B cell (primary cell): ENCODE measurements around the gene CHD2. TPM values are rescaled to one million over a fixed set of nuclear protein-coding genes. Genes with fewer than 3 reads are reported as not detected.

Experiments
- ATAC-seq: fragments of 200-7000 bp; cut with Tn5 transposase; one replicate; pipeline ENCODE4 v1.10.0; 2021; ENCODE audit warnings: low read depth, mild to moderate bottlenecking, moderate number of reproducible peaks, moderate library complexity
- CTCF ChIA-PET: fragments of 350-600 bp; sonication (Branson Sonifier 250); formaldehyde crosslinking; loops from one replicate; lab custom pipeline; 2021; ENCODE audit warnings: antibody characterized with exemption, inconsistent platforms; lab: Charles Lee
- POLR2A ChIA-PET: fragments of 350-600 bp; sonication (Branson Sonifier 250); formaldehyde crosslinking; loops from one replicate; lab custom pipeline; 2021; ENCODE audit warnings: antibody characterized with exemption; lab: Charles Lee
- DNase-seq: peaks from one replicate; pipeline ENCODE4 v3.0.0; 2013
- H2AFZ ChIP-seq: 2 replicates; pipeline ENCODE4 v1.6.1; 2012; ENCODE audit warnings: mild to moderate bottlenecking, low read depth, low read length; ENCODE audit not compliant: insufficient read depth, poor library complexity, severe bottlenecking
- H3K27ac ChIP-seq, 2 donors: 1 replicate in 1 of 2; 2 replicates in 1 of 2; pipeline ENCODE4 v1.5.1; 2012 to 2013; ENCODE audit warnings: low read length in 2 of 2, mild to moderate bottlenecking in 2 of 2, moderate library complexity in 1 of 2
- H3K27me3 ChIP-seq, 4 experiments: fragments of 200-600 bp in 1 of 4; sonication (generic) in 1 of 4; replicated peaks in 1 of 4; 1 replicate in 2 of 4; 2 replicates in 2 of 4; pipeline versions ENCODE4 v1.6.1 to v1.7.0; 2013 to 2016; ENCODE audit warnings: low read length in 3 of 4, mild to moderate bottlenecking in 2 of 4, mixed read lengths in 1 of 4, moderate library complexity in 1 of 4; ENCODE audit not compliant: insufficient read depth in 4 of 4, control insufficient read depth in 3 of 4; ENCODE audit errors: control extremely low read depth in 1 of 4
- H3K36me3 ChIP-seq, 2 experiments: replicated peaks in 1 of 2; 1 replicate in 1 of 2; 2 replicates in 1 of 2; pipeline versions ENCODE4 v1.6.1 to v1.7.1; 2013; ENCODE audit warnings: low read length in 1 of 2; ENCODE audit not compliant: insufficient read depth in 2 of 2, control insufficient read depth in 1 of 2; ENCODE audit errors: control extremely low read depth in 1 of 2, extremely low read depth in 1 of 2
- H3K4me1 ChIP-seq, 2 donors: fragments of 200-600 bp in 1 of 2; sonication (generic) in 1 of 2; 1 replicate in 1 of 2; 2 replicates in 1 of 2; pipeline versions ENCODE4 v1.5.1 to v1.6.1; 2013 to 2017; ENCODE audit warnings: low read length in 2 of 2; ENCODE audit not compliant: control insufficient read depth in 2 of 2, insufficient read depth in 2 of 2
- H3K4me2 ChIP-seq: replicated peaks from 2 replicates; pipeline ENCODE3; 2012; ENCODE audit warnings: mild to moderate bottlenecking, low read depth, low read length; ENCODE audit not compliant: poor library complexity, severe bottlenecking
- H3K4me3 ChIP-seq, 5 experiments: fragments of 200-600 bp in 1 of 5; sonication (generic) in 1 of 5; 1 replicate in 3 of 5; 2 replicates in 2 of 5; pipeline versions ENCODE4 v1.5.1 to v1.7.0; 2011 to 2016; ENCODE audit warnings: low read length in 4 of 5, mild to moderate bottlenecking in 4 of 5, low read depth in 2 of 5, control low read depth in 1 of 5, moderate library complexity in 1 of 5; ENCODE audit not compliant: insufficient read depth in 1 of 5; ENCODE audit errors: control extremely low read depth in 1 of 5, extremely low read depth in 1 of 5
- H3K79me2 ChIP-seq: fragments of 200-600 bp; sonication (generic); one replicate; pipeline ENCODE4 v1.6.0; 2016; ENCODE audit warnings: low read length; ENCODE audit not compliant: control insufficient read depth, insufficient read depth
- H3K9ac ChIP-seq: fragments of 200-600 bp; sonication (generic); 2 replicates; pipeline ENCODE4 v1.6.1; 2017; ENCODE audit warnings: mild to moderate bottlenecking, low read length, moderate library complexity
- H3K9me3 ChIP-seq, 3 donors: one replicate each; pipeline versions ENCODE4 v1.6.1 to v1.7.1; 2013; ENCODE audit warnings: low read length in 2 of 3; ENCODE audit not compliant: control insufficient read depth in 2 of 3, insufficient read depth in 1 of 3; ENCODE audit errors: control extremely low read depth in 1 of 3
- H4K20me1 ChIP-seq: 2 replicates; pipeline ENCODE4 v1.6.0; 2012; ENCODE audit warnings: mild to moderate bottlenecking, low read length; ENCODE audit not compliant: insufficient read depth, control insufficient read depth, poor library complexity, severe bottlenecking
- H3K27ac Mint-ChIP-seq: one replicate; pipeline ENCODE4 v1.8.0; 2021; ENCODE audit warnings: mixed read lengths
- H3K27me3 Mint-ChIP-seq: one replicate; pipeline ENCODE4 v1.8.0; 2021; ENCODE audit warnings: mixed read lengths
- H3K4me1 Mint-ChIP-seq: one replicate; pipeline ENCODE4 v1.8.0; 2021; ENCODE audit warnings: mixed read lengths
- H3K4me3 Mint-ChIP-seq: one replicate; pipeline ENCODE4 v1.8.0; 2021; ENCODE audit warnings: mixed read lengths
- H3K9me3 Mint-ChIP-seq: one replicate; pipeline ENCODE4 v1.8.0; 2022; ENCODE audit warnings: mixed read lengths; ENCODE audit not compliant: insufficient read depth
- CTCF ChIP-seq: fragments of 200-600 bp; IDR thresholded peaks from one replicate; pipeline ENCODE4 v1.8.0; 2022; ENCODE audit warnings: antibody characterized with exemption, mild to moderate bottlenecking
- EZH2 ChIP-seq: IDR thresholded peaks from 2 replicates; pipeline ENCODE4 v1.6.1; 2012; ENCODE audit warnings: borderline replicate concordance, low read depth, mild to moderate bottlenecking, moderate library complexity, low read length; ENCODE audit not compliant: insufficient read depth, poor library complexity, severe bottlenecking
- WGBS: methylation state at CpG from one replicate; pipeline ENCODE4 v1.1.5; 2013; ENCODE audit warnings: missing lambda C conversion rate; ENCODE audit not compliant: insufficient coverage; 5-methylcytosine and 5-hydroxymethylcytosine counted together
- intact Hi-C: fragments of 100-400 bp; cut with micrococcal nuclease; formaldehyde crosslinking; loops from one replicate; pipeline ENCODE4 v1.10.0; 2022
- polyA plus RNA-seq: library from polyadenylated mRNA; depleted of rRNA; stranded (reverse); fragments of >200 nt; gene quantifications from 2 replicates; pipeline ENCODE4 v1.2.3, GENCODE V29; 2012
- total RNA-seq, 2 donors: library from RNA; stranded (reverse); fragments of 120-200 nt in 1 of 2; gene quantifications; 1 replicate in 1 of 2; 2 replicates in 1 of 2; pipeline versions ENCODE4 v1.2.3 to v1.2.4, GENCODE V29; 2013 to 2022

Gene CHD2
- total and polyA plus RNA-seq, 2 donors (not counting 1 experiment from before 2014, with no cell fraction given), result 86.9 to 353 TPM

- no peaks in the 10 kb centered on the region for H3K9me3 Mint-ChIP-seq
- no peak for TF ChIP-seq CTCF
- TF ChIP-seq EZH2, result no peak
- no peaks in the 10 kb centered on the region for H3K9me3 ChIP-seq
- H3K4me1 ChIP-seq, result peaks cover 64 to 70% of the 10 kb centered on the region in 2 donors
- H3K4me3 Mint-ChIP-seq, result peak overlapping the region; percentile 92
- H2AFZ ChIP-seq, result no peak overlapping the region
- no CpG with 5 or more reads among the region's 3 CpGs for WGBS
- peaks cover 0 to 20% of the 10 kb centered on the region in 2 experiments for H3K36me3 ChIP-seq
- ChIA-PET POLR2A (interaction anchor here (0.7 to 11.6 kb wide), 7 partner anchors 9 to 97 kb away, joined by 3 to 164 read pairs (median 6); no protein-coding TSS in a partner anchor), CTCF (interaction anchor here (1.0 to 10.3 kb wide), 5 partner anchors 11 to 108 kb away, joined by 3 to 146 read pairs (median 21); no protein-coding TSS in a partner anchor)
- intact Hi-C loops, result loop anchor here (1.0 kb wide), 1 partner anchor 8 kb away; no protein-coding TSS in a partner anchor
- H3K4me2 ChIP-seq, result peak overlapping the region; percentile 86
- H3K27me3 Mint-ChIP-seq, result no peaks in the 10 kb centered on the region
- H3K79me2 ChIP-seq, result peaks cover 99% of the 10 kb centered on the region
- H4K20me1 ChIP-seq, result peaks cover 12% of the 10 kb centered on the region
- peaks cover 72% of the 10 kb centered on the region for H3K4me1 Mint-ChIP-seq
- H3K4me3 ChIP-seq, result peak overlapping the region in 1 of 5 experiments; percentile 78
- H3K27me3 ChIP-seq, result no peaks in the 10 kb centered on the region
- H3K9ac ChIP-seq, result peak overlapping the region; percentile 83
- DNase-seq, result no peak
- peak overlapping the region; percentile 57 to 95 for H3K27ac ChIP-seq
- peak overlapping the region; percentile 77 for H3K27ac Mint-ChIP-seq
- ATAC-seq, result no peak
Measured at GRCh38 chr15:92906020-92906419, 5.9 kb downstream of the CHD2 start.

- Histone ChIP-seq H3K27me3 (no peaks in the 10 kb centered on the region), H3K4me2 (peak overlapping the region; percentile 86), H3K79me2 (peaks cover 99% of the 10 kb centered on the region), H3K9me3 (no peaks in the 10 kb centered on the region), H3K4me3 (peak overlapping the region in 1 of 5 experiments; percentile 78), H3K36me3 (peaks cover 0 to 22% of the 10 kb centered on the region in 2 experiments), H3K4me1 (peaks cover 70 to 76% of the 10 kb centered on the region in 2 donors), H3K27ac (peak overlapping the region; percentile 57 to 95), H3K9ac (peak overlapping the region; percentile 83), H4K20me1 (peaks cover 12% of the 10 kb centered on the region), H2AFZ (no peak overlapping the region)
- POLR2A ChIA-PET, result interaction anchor here (0.7 to 11.6 kb wide), 9 partner anchors 8 to 111 kb away, joined by 3 to 164 read pairs (median 4); no protein-coding TSS in a partner anchor
- Mint-ChIP-seq H3K4me1 (peaks cover 78% of the 10 kb centered on the region), H3K4me3 (peak overlapping the region; percentile 92), H3K9me3 (no peaks in the 10 kb centered on the region), H3K27me3 (no peaks in the 10 kb centered on the region), H3K27ac (peak overlapping the region; percentile 77)
- intact Hi-C loops, result loop anchor here (1.0 kb wide), 1 partner anchor 8 kb away; no protein-coding TSS in a partner anchor
- TF ChIP-seq EZH2 (no peak), CTCF (no peak)
- CTCF ChIA-PET, result interaction anchor here (0.9 to 10.3 kb wide), 8 partner anchors 11 to 111 kb away, joined by 3 to 146 read pairs (median 14); no protein-coding TSS in a partner anchor
- no CpG with 5 or more reads among the region's 1 CpG for WGBS
- ATAC-seq (peak; percentile 18), DNase-seq (peak; percentile 68)
Measured at GRCh38 chr15:92906563-92907081, 6.5 kb downstream of the CHD2 start.
